ENCODE data around the gene SCN10A.

DNA sequence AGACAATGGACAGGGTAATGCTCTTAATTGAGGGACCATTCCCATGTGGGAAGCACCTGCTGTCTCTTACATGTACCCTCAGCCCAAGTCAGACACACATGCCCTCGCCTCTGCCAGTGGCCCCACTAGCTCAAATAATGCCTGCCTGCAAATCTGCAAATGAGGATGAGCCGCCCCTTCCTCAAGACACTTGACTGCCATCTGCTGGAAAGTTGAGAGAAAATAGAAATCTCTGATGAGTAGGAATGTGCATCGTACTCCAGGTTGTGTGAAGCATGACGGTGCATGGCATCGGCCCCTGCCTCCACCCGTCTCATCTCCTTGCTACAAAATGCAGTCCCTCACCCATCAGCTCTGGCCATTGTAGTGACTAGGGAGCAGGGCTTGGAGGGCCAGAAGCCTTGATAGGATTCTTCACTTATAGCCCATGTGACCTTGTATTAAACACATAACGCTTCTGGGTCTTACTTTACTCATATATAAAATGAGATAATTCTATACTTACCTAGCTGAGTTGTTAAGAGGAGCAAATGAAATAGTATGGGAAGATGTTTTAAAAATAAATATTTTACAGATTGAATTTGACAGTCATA is 160.2 kb downstream of the SCN10A start:
- TF ChIP-seq POLR2A (IDR thresholded peaks at IDR 0.05) = no peak
- TF ChIP-seq, protein P1, sequence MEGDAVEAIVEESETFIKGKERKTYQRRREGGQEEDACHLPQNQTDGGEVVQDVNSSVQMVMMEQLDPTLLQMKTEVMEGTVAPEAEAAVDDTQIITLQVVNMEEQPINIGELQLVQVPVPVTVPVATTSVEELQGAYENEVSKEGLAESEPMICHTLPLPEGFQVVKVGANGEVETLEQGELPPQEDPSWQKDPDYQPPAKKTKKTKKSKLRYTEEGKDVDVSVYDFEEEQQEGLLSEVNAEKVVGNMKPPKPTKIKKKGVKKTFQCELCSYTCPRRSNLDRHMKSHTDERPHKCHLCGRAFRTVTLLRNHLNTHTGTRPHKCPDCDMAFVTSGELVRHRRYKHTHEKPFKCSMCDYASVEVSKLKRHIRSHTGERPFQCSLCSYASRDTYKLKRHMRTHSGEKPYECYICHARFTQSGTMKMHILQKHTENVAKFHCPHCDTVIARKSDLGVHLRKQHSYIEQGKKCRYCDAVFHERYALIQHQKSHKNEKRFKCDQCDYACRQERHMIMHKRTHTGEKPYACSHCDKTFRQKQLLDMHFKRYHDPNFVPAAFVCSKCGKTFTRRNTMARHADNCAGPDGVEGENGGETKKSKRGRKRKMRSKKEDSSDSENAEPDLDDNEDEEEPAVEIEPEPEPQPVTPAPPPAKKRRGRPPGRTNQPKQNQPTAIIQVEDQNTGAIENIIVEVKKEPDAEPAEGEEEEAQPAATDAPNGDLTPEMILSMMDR (IDR thresholded peaks at IDR 0.05) = peak; percentile 21 to 55 (median 38)
